GM23338 (cell line): ENCODE data around the gene COX15. TPM values are rescaled to one million over a fixed set of nuclear protein-coding genes. Genes with fewer than 3 reads are reported as not detected.

ENCODE experiments used
- ATAC-seq: fragments of 200-7000 bp; cut with Tn5 transposase; 3 replicates; pipeline ENCODE4 v1.9.1; 2020
- DNase-seq: peaks from one replicate; pipeline ENCODE4 v3.0.0-alpha.2; 2015; ENCODE audit warnings: low spot score
- H2AFZ ChIP-seq: fragments of 200-600 bp; sonication (generic); 2 replicates; pipeline ENCODE4 v1.8.0; 2016; ENCODE audit warnings: antibody characterized with exemption, mild to moderate bottlenecking, moderate library complexity
- H3F3A ChIP-seq: fragments of 200-600 bp; sonication (generic); replicated peaks from 2 replicates; pipeline ENCODE4 v1.8.0; 2017; ENCODE audit warnings: antibody characterized with exemption, mixed run types, low read depth
- H3K27ac ChIP-seq: fragments of 200-600 bp; sonication (generic); 2 replicates; pipeline ENCODE4 v1.6.1; 2016; ENCODE audit warnings: low read depth
- H3K27me3 ChIP-seq: fragments of 200-600 bp; sonication (generic); 2 replicates; pipeline ENCODE4 v1.8.0; 2016; ENCODE audit warnings: mild to moderate bottlenecking, mixed run types, moderate library complexity; ENCODE audit not compliant: insufficient read depth
- H3K36me3 ChIP-seq: fragments of 200-600 bp; sonication (generic); 2 replicates; pipeline ENCODE4 v1.8.0; 2016; ENCODE audit warnings: mild to moderate bottlenecking; ENCODE audit not compliant: insufficient read depth
- H3K4me1 ChIP-seq: fragments of 200-600 bp; sonication (generic); 2 replicates; pipeline ENCODE4 v1.8.0; 2016; ENCODE audit warnings: mild to moderate bottlenecking, moderate library complexity; ENCODE audit not compliant: insufficient read depth
- H3K4me2 ChIP-seq: fragments of 200-600 bp; sonication (generic); 2 replicates; pipeline ENCODE4 v1.7.1; 2017; ENCODE audit warnings: mixed run types
- H3K4me3 ChIP-seq: fragments of 200-600 bp; sonication (generic); 2 replicates; pipeline ENCODE4 v1.6.1; 2016; ENCODE audit warnings: mixed run types
- H3K79me2 ChIP-seq: fragments of 200-600 bp; sonication (generic); replicated peaks from 2 replicates; pipeline ENCODE4 v1.8.0; 2017; ENCODE audit warnings: mild to moderate bottlenecking; ENCODE audit not compliant: insufficient read depth
- H3K9me2 ChIP-seq: fragments of 200-600 bp; sonication (generic); 2 replicates; pipeline ENCODE4 v1.8.0; 2017; ENCODE audit not compliant: insufficient read depth
- H4K20me1 ChIP-seq: fragments of 200-600 bp; sonication (generic); replicated peaks from 2 replicates; pipeline ENCODE4 v1.8.0; 2017; ENCODE audit warnings: mild to moderate bottlenecking; ENCODE audit not compliant: insufficient read depth
- H3K27ac Mint-ChIP-seq: 2 replicates; pipeline ENCODE4 v1.8.0; 2020; ENCODE audit warnings: inconsistent platforms, mild to moderate bottlenecking, moderate library complexity, mixed read lengths
- H3K27me3 Mint-ChIP-seq: 3 replicates; pipeline ENCODE4 v1.8.0; 2022; ENCODE audit warnings: low read depth, mild to moderate bottlenecking, moderate library complexity, mixed read lengths, inconsistent platforms; ENCODE audit not compliant: insufficient read depth, poor library complexity
- H3K36me3 Mint-ChIP-seq: 3 replicates; pipeline ENCODE4 v1.8.0; 2021; ENCODE audit warnings: low read depth, mild to moderate bottlenecking, inconsistent platforms, moderate library complexity, mixed read lengths
- H3K4me1 Mint-ChIP-seq: 3 replicates; pipeline ENCODE4 v1.8.0; 2020; ENCODE audit warnings: mild to moderate bottlenecking, inconsistent platforms, mixed read lengths
- H3K4me3 Mint-ChIP-seq: 3 replicates; pipeline ENCODE4 v1.8.0; 2021; ENCODE audit warnings: moderate library complexity, mild to moderate bottlenecking, inconsistent platforms, mixed read lengths
- H3K9me3 Mint-ChIP-seq: 3 replicates; pipeline ENCODE4 v1.8.0; 2020; ENCODE audit warnings: moderate library complexity, mild to moderate bottlenecking, inconsistent platforms, mixed read lengths
- CREB1 ChIP-seq: fragments of 250-450 bp; sonication (Bioruptor Pico); IDR thresholded peaks from 2 replicates; pipeline ENCODE4 v1.5.0; 2020; ENCODE audit warnings: low read depth, mild to moderate bottlenecking, moderate library complexity
- CTCF ChIP-seq, 2 experiments: fragments of 200-600 bp in 1 of 2; sonication (generic) in 1 of 2; conservative IDR thresholded peaks; 2 replicates each; pipeline versions ENCODE4 v1.5.1 to v1.6.1; 2016 to 2017; ENCODE audit warnings: antibody characterized with exemption in 2 of 2, low read depth in 2 of 2, mild to moderate bottlenecking in 2 of 2, moderate library complexity in 1 of 2
- ETS1 ChIP-seq: IDR thresholded peaks from 2 replicates; pipeline ENCODE4 v1.6.1; 2016; ENCODE audit warnings: antibody characterized with exemption
- EZH2 ChIP-seq: fragments of 200-600 bp; sonication (generic); IDR thresholded peaks from one replicate; pipeline ENCODE4 v1.8.0; 2017; ENCODE audit warnings: antibody characterized with exemption, mild to moderate bottlenecking, low read depth; ENCODE audit not compliant: unreplicated experiment
- EZH2phosphoT487 ChIP-seq: fragments of 200-600 bp; sonication (generic); IDR thresholded peaks from one replicate; pipeline ENCODE4 v1.8.1; 2018; ENCODE audit warnings: antibody characterized with exemption; ENCODE audit not compliant: unreplicated experiment
- JUNB ChIP-seq: IDR thresholded peaks from one replicate; pipeline ENCODE4 v1.6.1; 2016; ENCODE audit warnings: antibody characterized with exemption; ENCODE audit not compliant: unreplicated experiment
- NANOG ChIP-seq: IDR thresholded peaks from 2 replicates; pipeline ENCODE4 v1.6.1; 2016; ENCODE audit warnings: antibody characterized with exemption, borderline replicate concordance
- POLR2AphosphoS5 ChIP-seq: IDR thresholded peaks from 2 replicates; pipeline ENCODE4 v1.6.1; 2016; ENCODE audit warnings: antibody characterized with exemption, low read depth
- REST ChIP-seq: IDR thresholded peaks from one replicate; pipeline ENCODE4 v1.6.1; 2018; ENCODE audit warnings: antibody characterized with exemption; ENCODE audit not compliant: unreplicated experiment
- STAT1 ChIP-seq: IDR thresholded peaks from one replicate; pipeline ENCODE4 v1.6.1; 2016; ENCODE audit warnings: antibody characterized with exemption; ENCODE audit not compliant: unreplicated experiment
- ZNF114 ChIP-seq: fragments of 250-450 bp; sonication (Bioruptor Pico); IDR thresholded peaks from 2 replicates; pipeline ENCODE4 v1.5.0; 2020; ENCODE audit warnings: mild to moderate bottlenecking, moderate library complexity
- ZNF331 ChIP-seq: fragments of 250-450 bp; sonication (Bioruptor Pico); IDR thresholded peaks from 2 replicates; pipeline ENCODE4 v1.5.0; 2020; ENCODE audit warnings: low read depth, mild to moderate bottlenecking, moderate library complexity
- long read RNA-seq: library from polyadenylated mRNA; unstranded; transcript quantifications from one replicate; pipeline ENCODE4 v2.0.0, GENCODE V29; 2020; ENCODE audit not compliant: unreplicated experiment
- polyA plus RNA-seq: library from polyadenylated mRNA; unstranded; fragments of >200 nt; fragmentation: Nextera tagmentation; extraction: Ambion mirVana; gene quantifications from 2 replicates; pipeline ENCODE4 v1.2.1, GENCODE V29; 2016
- total RNA-seq: library from RNA; depleted of rRNA; stranded (reverse); fragments of >200 nt; shearing (Covaris generic); gene quantifications from 2 replicates; pipeline ENCODE4 v1.2.3, GENCODE V29; 2014; rRNA removed
- TF ChIP-seq, protein P1 (sequence below): fragments of 250-450 bp; sonication (Bioruptor Pico); IDR thresholded peaks from 2 replicates; pipeline ENCODE4 v1.5.0; 2020; ENCODE audit warnings: mild to moderate bottlenecking, moderate library complexity

Gene COX15
- total RNA-seq (38.1 and 39.5 TPM in 2 replicates), polyA plus RNA-seq (15.7 and 22.3 TPM in 2 replicates)
- long read RNA-seq, transcript COX15-201 (9 exons, 2,356 nt): major isoform, 16 of 23 reads
- long read RNA-seq, partial matches to known transcripts: 1 of 23 reads
- long read RNA-seq, other reads (novel, unspliced or antisense): 2 of 23 reads

DNA sequence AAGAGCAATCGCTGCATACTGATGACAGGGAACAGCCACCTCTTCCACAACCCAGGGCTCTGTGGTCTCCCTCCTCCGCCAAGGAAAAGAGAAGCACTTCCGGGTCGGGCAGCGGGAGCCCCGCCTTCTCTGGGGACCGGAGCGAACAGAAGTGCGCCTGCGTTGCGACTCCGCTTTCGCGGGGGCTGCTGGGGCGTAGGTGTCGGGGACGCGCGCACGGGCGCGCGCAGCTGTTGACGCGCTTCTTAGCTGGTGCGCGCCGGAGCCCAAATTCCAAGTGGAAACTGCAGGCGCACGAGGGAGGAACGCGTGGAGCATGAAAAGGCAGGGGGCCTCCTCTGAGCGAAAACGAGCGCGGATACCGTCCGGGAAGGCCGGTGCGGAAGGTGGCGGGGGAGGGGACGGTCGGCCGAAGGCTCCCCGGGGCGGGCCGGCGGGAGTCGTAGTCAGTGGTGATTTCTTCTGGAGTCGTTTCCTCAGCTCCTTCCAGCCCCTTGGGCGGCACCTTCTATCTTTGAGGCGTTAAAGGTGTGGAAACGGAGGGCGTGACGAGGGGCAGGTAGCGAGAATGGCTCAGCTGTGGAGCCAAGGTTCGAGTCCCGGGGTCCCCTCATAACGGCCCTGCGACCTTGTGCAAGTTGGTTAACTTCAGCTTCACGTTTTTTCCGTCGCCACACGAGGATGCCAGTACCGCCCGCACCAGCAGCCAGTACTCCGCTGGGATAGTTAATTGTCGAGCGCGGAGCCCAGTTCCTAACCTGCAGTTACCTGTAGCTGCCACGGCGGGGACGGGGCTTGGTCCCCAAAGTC lies at the start of gene COX15, which contains the start of gene CUTC:
Gene COX15, minus strand, starts transcription at position 95 of the 810 bp plus-strand sequence. Its CDS starts 78 bp downstream, at position 17.
Gene CUTC, plus strand, starts transcription at position 202 of the 810 bp plus-strand sequence. Its CDS starts 115 bp downstream, at position 317.
- H3K36me3 Mint-ChIP-seq: peaks cover 21% of the 10 kb centered on the region
- peaks cover 7% of the 10 kb centered on the region for H3K4me1 Mint-ChIP-seq
- Histone ChIP-seq H3K27ac (peak within 1 kb of the TSS; percentile 87), H3K9me2 (no peaks in the 10 kb centered on the region), H3K4me2 (peak within 1 kb of the TSS; percentile 81), H2AFZ (peak within 1 kb of the TSS; percentile 90), H4K20me1 (no peaks in the 10 kb centered on the region; the same call in none of the 2 replicates), H3K4me3 (peak within 1 kb of the TSS; percentile 72), H3K4me1 (peaks cover 4% of the 10 kb centered on the region; the same call in 1 of the 2 replicates), H3F3A (no peaks in the 10 kb centered on the region), H3K27me3 (no peaks in the 10 kb centered on the region), H3K79me2 (peaks cover 35% of the 10 kb centered on the region), H3K36me3 (peaks cover 22% of the 10 kb centered on the region)
- ATAC-seq (peak; percentile 94), DNase-seq (peak; percentile 99)
- peak within 1 kb of the TSS; percentile 99 for H3K27ac Mint-ChIP-seq
- H3K9me3 Mint-ChIP-seq: peaks cover 2% of the 10 kb centered on the region; the same call in 1 of the 3 replicates
- TF ChIP-seq ZNF114 (CRISPR knock-in tag) (peak; percentile 23; the same call in 1 of the 2 replicates), EZH2phosphoT487 (no peak), ZNF331 (no peak), CREB1 (CRISPR knock-in tag) (peak; percentile 51), REST (no peak), NANOG (no peak), EZH2 (no peak), STAT1 (no peak), ETS1 (peak; percentile 86), POLR2AphosphoS5 (peak; percentile 93), JUNB (no peak), CTCF (conservative IDR thresholded peaks at IDR 0.05; ENCODE audit: low read depth in 2 of 2) (peak in 1 of 2 experiments; percentile 48; a peak in 1 of 4 replicates)
- TF ChIP-seq, protein P1, sequence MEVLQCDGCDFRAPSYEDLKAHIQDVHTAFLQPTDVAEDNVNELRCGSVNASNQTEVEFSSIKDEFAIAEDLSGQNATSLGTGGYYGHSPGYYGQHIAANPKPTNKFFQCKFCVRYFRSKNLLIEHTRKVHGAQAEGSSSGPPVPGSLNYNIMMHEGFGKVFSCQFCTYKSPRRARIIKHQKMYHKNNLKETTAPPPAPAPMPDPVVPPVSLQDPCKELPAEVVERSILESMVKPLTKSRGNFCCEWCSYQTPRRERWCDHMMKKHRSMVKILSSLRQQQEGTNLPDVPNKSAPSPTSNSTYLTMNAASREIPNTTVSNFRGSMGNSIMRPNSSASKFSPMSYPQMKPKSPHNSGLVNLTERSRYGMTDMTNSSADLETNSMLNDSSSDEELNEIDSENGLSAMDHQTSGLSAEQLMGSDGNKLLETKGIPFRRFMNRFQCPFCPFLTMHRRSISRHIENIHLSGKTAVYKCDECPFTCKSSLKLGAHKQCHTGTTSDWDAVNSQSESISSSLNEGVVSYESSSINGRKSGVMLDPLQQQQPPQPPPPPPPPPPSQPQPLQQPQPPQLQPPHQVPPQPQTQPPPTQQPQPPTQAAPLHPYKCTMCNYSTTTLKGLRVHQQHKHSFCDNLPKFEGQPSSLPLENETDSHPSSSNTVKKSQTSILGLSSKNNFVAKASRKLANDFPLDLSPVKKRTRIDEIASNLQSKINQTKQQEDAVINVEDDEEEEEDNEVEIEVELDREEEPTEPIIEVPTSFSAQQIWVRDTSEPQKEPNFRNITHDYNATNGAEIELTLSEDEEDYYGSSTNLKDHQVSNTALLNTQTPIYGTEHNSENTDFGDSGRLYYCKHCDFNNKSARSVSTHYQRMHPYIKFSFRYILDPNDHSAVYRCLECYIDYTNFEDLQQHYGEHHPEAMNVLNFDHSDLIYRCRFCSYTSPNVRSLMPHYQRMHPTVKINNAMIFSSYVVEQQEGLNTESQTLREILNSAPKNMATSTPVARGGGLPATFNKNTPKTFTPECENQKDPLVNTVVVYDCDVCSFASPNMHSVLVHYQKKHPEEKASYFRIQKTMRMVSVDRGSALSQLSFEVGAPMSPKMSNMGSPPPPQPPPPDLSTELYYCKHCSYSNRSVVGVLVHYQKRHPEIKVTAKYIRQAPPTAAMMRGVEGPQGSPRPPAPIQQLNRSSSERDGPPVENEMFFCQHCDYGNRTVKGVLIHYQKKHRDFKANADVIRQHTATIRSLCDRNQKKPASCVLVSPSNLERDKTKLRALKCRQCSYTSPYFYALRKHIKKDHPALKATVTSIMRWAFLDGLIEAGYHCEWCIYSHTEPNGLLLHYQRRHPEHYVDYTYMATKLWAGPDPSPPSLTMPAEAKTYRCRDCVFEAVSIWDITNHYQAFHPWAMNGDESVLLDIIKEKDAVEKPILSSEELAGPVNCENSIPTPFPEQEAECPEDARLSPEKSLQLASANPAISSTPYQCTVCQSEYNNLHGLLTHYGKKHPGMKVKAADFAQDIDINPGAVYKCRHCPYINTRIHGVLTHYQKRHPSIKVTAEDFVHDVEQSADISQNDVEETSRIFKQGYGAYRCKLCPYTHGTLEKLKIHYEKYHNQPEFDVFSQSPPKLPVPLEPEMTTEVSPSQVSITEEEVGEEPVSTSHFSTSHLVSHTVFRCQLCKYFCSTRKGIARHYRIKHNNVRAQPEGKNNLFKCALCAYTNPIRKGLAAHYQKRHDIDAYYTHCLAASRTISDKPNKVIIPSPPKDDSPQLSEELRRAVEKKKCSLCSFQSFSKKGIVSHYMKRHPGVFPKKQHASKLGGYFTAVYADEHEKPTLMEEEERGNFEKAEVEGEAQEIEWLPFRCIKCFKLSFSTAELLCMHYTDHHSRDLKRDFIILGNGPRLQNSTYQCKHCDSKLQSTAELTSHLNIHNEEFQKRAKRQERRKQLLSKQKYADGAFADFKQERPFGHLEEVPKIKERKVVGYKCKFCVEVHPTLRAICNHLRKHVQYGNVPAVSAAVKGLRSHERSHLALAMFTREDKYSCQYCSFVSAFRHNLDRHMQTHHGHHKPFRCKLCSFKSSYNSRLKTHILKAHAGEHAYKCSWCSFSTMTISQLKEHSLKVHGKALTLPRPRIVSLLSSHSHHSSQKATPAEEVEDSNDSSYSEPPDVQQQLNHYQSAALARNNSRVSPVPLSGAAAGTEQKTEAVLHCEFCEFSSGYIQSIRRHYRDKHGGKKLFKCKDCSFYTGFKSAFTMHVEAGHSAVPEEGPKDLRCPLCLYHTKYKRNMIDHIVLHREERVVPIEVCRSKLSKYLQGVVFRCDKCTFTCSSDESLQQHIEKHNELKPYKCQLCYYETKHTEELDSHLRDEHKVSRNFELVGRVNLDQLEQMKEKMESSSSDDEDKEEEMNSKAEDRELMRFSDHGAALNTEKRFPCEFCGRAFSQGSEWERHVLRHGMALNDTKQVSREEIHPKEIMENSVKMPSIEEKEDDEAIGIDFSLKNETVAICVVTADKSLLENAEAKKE: no peak
- peaks cover 7% of the 10 kb centered on the region for H3K27me3 Mint-ChIP-seq
- H3K4me3 Mint-ChIP-seq: peak within 1 kb of the TSS; percentile 99
